Adrenal gland (tissue), 12 donors: Measurements from ENCODE around the gene C3orf70. TPM values are rescaled to one million over a fixed set of nuclear protein-coding genes. Genes with fewer than 3 reads are reported as not detected.

Source experiments
- DNase-seq, 7 donors: peaks; one replicate each; pipeline ENCODE4 v3.0.0-alpha.2; 2019 to 2020
- H3K27ac ChIP-seq, 5 donors: fragments of 200-600 bp; sonication (generic) in 4 of 5; 1 replicate in 3 of 5; 2 replicates in 2 of 5; pipeline versions ENCODE4 v1.5.1 to v1.8.0; 2016 to 2020; ENCODE audit warnings: mild to moderate bottlenecking in 1 of 5
- H3K27me3 ChIP-seq: fragments of 200-600 bp; 2 replicates; pipeline ENCODE4 v1.8.0; 2021
- H3K36me3 ChIP-seq, 2 donors: fragments of 200-600 bp; replicated peaks in 1 of 2; 1 replicate in 1 of 2; 2 replicates in 1 of 2; pipeline versions ENCODE4 v1.5.1 to v1.8.0; 2018 to 2022
- H3K4me1 ChIP-seq, 2 donors: fragments of 200-600 bp; replicated peaks in 1 of 2; 1 replicate in 1 of 2; 2 replicates in 1 of 2; pipeline versions ENCODE4 v1.5.1 to v1.8.0; 2018 to 2021
- H3K4me3 ChIP-seq, 4 donors: fragments of 200-600 bp; sonication (generic) in 3 of 4; one replicate each; pipeline ENCODE4 v1.5.1; 2016 to 2018
- H3K9me3 ChIP-seq, 3 donors: fragments of 200-600 bp; sonication (generic) in 1 of 3; replicated peaks in 1 of 3; 1 replicate in 2 of 3; 2 replicates in 1 of 3; pipeline versions ENCODE4 v1.5.1 to v1.8.0; 2016 to 2021
- CTCF ChIP-seq, 6 experiments: fragments of 450-650 bp in 4 of 6; fragments of 200-600 bp in 2 of 6; sonication (generic) in 1 of 6; IDR thresholded peaks; 1 replicate in 5 of 6; 2 replicates in 1 of 6; pipeline versions ENCODE4 v1.5.1 to v1.8.0; 2016 to 2021; ENCODE audit warnings: antibody characterized with exemption in 6 of 6, mild to moderate bottlenecking in 2 of 6, moderate library complexity in 1 of 6
- POLR2A ChIP-seq, 2 donors: fragments of 450-650 bp; IDR thresholded peaks; one replicate each; pipeline ENCODE4 v1.6.1; 2017; ENCODE audit warnings: antibody characterized with exemption in 2 of 2, mild to moderate bottlenecking in 2 of 2, moderate library complexity in 1 of 2
- WGBS, 4 donors: extraction: QIAGEN DNeasy Blood & Tissue Kit in 2 of 4; methylation state at CpG; one replicate each; pipeline versions ENCODE4 v1.1.5 to v1.1.7; 2013 to 2017; 5-methylcytosine and 5-hydroxymethylcytosine counted together
- intact Hi-C, 2 donors: fragments of 100-400 bp; cut with DNase I; formaldehyde crosslinking; loops; one replicate each; pipeline versions ENCODE4 v1.14.1 to v1.15.0; 2022 to 2023
- polyA plus RNA-seq, 3 donors: library from polyadenylated mRNA; stranded (reverse); fragments of 200-250 nt in 2 of 3; fragments of 350-450 nt in 1 of 3; fragmentation: Illumina TruSeq in 1 of 3; extraction: RNeasy Lipid Tissue Mini Kit (QIAGEN cat#74804) in 1 of 3; gene quantifications; one replicate each; pipeline ENCODE4 v1.2.3, GENCODE V29; 2013 to 2014
- total RNA-seq, 9 donors: library from RNA; depleted of rRNA in 4 of 9; stranded (reverse); fragments of >200 nt in 4 of 9; fragments of 120-200 nt in 1 of 9; fragmentation: NEBNext Ultra II Directional in 1 of 9; extraction: Animal tissue kit (Norgen Biotek cat#: 25700) in 1 of 9; gene quantifications; one replicate each; pipeline versions ENCODE4 v1.1.0 to v1.2.4, GENCODE V29; 2013 to 2023
- donor health status: healthy with polysubstance abuse.
- donor health status: Bipolar disorder and iron deficiency.
- donor health status: DM: yes; HTN: yes; CAD: no.
- donor health status: DM: no; HTN: no; CAD: no.
- donor health status: DM: no; HTN: no; CAD: no.
- donor health status: DM: yes; HTN: yes; CAD: no.

Gene C3orf70
- total and polyA plus RNA-seq, 12 donors = 0.64 to 2.6 (median 0.95) TPM

- Histone ChIP-seq H3K4me3 (no peak overlapping the region), H3K36me3 (no peaks in the 10 kb centered on the region), H3K9me3 (no peaks in the 10 kb centered on the region), H3K27ac (no peak overlapping the region), H3K4me1 (no peaks in the 10 kb centered on the region), H3K27me3 (no peaks in the 10 kb centered on the region)
- intact Hi-C loops = no loop called here
- 86 to 95% (median 90%) methylated on average over 3 of the region's 3 CpGs for WGBS, 4 donors
- no peak for DNase-seq
- TF ChIP-seq CTCF (IDR thresholded peaks at IDR 0.05) (no peak), POLR2A (IDR thresholded peaks at IDR 0.05) (no peak)
Measured at GRCh38 chr3:185030951-185031350, 121.9 kb downstream of the C3orf70 start.

- Histone ChIP-seq H3K36me3 (no peaks in the 10 kb centered on the region), H3K27me3 (no peaks in the 10 kb centered on the region), H3K9me3 (no peaks in the 10 kb centered on the region), H3K4me3 (no peak overlapping the region), H3K27ac (no peak overlapping the region), H3K4me1 (no peaks in the 10 kb centered on the region)
- intact Hi-C loops = no loop called here
- DNase-seq = no peak
- TF ChIP-seq POLR2A (IDR thresholded peaks at IDR 0.05) = no peak
- WGBS, 4 donors = 97 to 100% (median 98%) methylated on average over 3 of the region's 3 CpGs
Measured at GRCh38 chr3:185030399-185030798, 122.5 kb downstream of the C3orf70 start.

GRCh38 chr3:185029086-185029485 is 123.8 kb downstream of the C3orf70 start:
- no peaks in the 10 kb centered on the region for H3K9me3 ChIP-seq
- no peaks in the 10 kb centered on the region for H3K27me3 ChIP-seq
- DNase-seq = no peak
- no peaks in the 10 kb centered on the region for H3K36me3 ChIP-seq
- 80 to 100% (median 89%) methylated on average over 1 of the region's 1 CpG for WGBS, 4 donors
- no peaks in the 10 kb centered on the region for H3K4me1 ChIP-seq
- H3K27ac ChIP-seq = no peak overlapping the region
- intact Hi-C loops = no loop called here
- H3K4me3 ChIP-seq = no peak overlapping the region
- TF ChIP-seq CTCF (IDR thresholded peaks at IDR 0.05) (no peak), POLR2A (IDR thresholded peaks at IDR 0.05) (no peak)

- TF ChIP-seq CTCF (IDR thresholded peaks at IDR 0.05) (no peak), POLR2A (IDR thresholded peaks at IDR 0.05) (no peak)
- intact Hi-C loops = no loop called here
Measured at GRCh38 chr3:185028121-185028520, 124.7 kb downstream of the C3orf70 start.

More at GRCh38 chr3:185028121-185028520, 124.7 kb downstream of the C3orf70 start:
- Histone ChIP-seq H3K9me3 (no peaks in the 10 kb centered on the region), H3K27me3 (no peaks in the 10 kb centered on the region), H3K4me1 (no peaks in the 10 kb centered on the region), H3K27ac (no peak overlapping the region), H3K36me3 (no peaks in the 10 kb centered on the region), H3K4me3 (no peak overlapping the region)
- 93 to 98% (median 94%) methylated on average over 3 of the region's 3 CpGs for WGBS, 4 donors
- no peak for DNase-seq

Other genes with a start within 250 kb of the C3orf70 start
- gene EHHADH, start 101.0 kb upstream of the C3orf70 start, total RNA-seq = 1 to 10 TPM; 2.4 to 7.8 (median 6.3) TPM
- 1 to 10 TPM; 1.6 to 3.1 (median 1.7) TPM for gene EHHADH, start 101.0 kb upstream of the C3orf70 start, polyA plus RNA-seq
- gene MAP3K13, start 210.1 kb upstream of the C3orf70 start, total RNA-seq = 10 to 100 TPM; 32.3 to 66.0 (median 49.1) TPM
- gene MAP3K13, start 210.1 kb upstream of the C3orf70 start, polyA plus RNA-seq = 10 to 100 TPM; 30.1 to 46.8 (median 45.4) TPM